Activated T-cell treated with anti-CD3 and anti-CD28 coated beads for 24 hours (primary cell): ENCODE results near the gene HTR3B.
"Not testable (repeated sequence)": the region's sequence is repeated elsewhere in the genome, so short reads cannot be mapped to it uniquely, and the experiment has no call there.

Experiments
- DNase-seq: peaks from one replicate; pipeline ENCODE4 v3.0.0-alpha.2; 2020; ENCODE audit warnings: low read depth

The HTR3B gene

DNA sequence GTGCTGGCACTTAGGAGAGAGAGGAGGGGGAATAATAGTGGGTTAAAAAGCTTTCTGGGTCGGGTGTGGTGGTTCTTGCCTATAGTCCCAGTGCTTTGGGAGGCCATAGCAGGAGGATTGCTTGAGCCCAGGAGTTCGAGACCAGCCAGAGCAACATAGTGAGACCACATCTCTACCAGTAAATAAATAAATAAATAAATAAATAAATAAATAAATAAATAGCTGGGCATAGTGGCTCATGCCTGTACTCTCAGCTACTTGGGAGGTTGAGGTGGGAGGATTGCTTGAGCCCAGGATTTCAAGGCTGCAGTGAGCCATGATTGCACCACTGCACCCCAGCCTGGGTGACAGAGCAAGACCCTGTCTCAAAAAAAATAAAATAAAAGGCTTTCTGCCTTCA, 41.6 kb downstream of the HTR3B start:
- not testable (repeated sequence) for DNase-seq

- DNase-seq = no peak
Measured at GRCh38 chr11:113947994-113948393, 43.4 kb downstream of the HTR3B start.

GRCh38 chr11:113949891-113950290, 45.3 kb downstream of the HTR3B start:
- no peak for DNase-seq

DNA sequence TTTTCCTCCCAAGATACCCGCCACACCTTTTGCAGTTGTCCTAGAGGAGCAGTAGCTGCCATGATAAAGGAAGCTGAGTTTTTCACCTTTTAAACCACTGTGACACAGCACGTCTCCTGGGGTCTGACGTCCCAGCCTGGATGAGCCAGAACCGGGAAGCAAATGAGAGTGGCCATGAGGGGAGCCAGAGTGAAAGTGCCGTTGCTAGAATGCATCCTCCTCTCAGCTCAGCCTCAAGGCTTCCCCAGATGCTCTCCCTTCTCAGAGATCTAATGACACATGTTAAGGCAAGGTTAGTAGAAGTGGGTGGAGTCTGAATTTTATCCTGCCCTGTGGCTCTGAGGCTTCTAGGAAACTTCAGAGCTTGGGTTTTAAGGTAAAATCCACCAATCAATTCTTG, 46.9 kb downstream of the HTR3B start:
- DNase-seq = no peak

DNA sequence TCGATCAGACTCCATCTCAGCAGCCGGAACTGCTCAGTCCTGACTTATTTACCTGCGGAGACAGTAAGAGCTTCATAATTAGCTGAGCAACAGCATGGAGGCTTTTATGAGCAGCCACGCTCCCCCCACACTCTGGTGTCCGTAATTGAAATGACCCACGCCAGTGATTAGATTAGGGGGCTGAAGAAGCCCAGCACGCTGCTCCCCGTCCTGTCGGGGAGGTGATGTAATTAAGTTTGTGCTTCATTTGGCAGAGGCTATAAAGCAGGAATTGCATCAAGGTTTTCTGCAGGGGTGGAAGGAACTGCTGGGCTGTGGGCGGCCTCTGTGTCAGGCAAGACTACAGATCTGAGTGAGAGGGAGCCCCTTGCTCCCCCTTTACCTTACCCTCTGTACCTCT, 47.5 kb downstream of the HTR3B start:
- no peak for DNase-seq

- DNase-seq = no peak
Measured at GRCh38 chr11:113952588-113952987, 48.0 kb downstream of the HTR3B start.

GRCh38 chr11:113954235-113954634, 49.6 kb downstream of the HTR3B start:
- DNase-seq = no peak

DNA sequence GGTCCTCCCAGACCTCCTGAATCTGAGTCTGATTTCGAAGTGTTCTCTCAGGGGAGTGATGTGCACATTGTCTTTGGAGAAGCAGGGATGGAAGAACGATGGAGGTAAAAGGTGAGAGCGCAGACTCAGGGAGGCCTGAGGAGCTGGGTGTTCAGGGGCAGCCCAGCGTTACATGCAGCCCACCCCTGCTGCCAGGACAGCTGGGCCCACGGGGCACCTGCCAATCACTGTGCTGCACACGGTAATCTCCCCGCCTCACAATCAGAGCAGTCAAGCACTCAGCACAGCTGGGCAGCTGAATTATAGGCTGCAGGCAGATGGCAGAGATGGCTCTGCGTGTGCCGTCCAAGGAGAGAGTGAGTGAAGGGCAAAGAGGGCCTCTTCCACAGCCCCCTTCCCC, 52.4 kb downstream of the HTR3B start:
- no peak for DNase-seq

DNA sequence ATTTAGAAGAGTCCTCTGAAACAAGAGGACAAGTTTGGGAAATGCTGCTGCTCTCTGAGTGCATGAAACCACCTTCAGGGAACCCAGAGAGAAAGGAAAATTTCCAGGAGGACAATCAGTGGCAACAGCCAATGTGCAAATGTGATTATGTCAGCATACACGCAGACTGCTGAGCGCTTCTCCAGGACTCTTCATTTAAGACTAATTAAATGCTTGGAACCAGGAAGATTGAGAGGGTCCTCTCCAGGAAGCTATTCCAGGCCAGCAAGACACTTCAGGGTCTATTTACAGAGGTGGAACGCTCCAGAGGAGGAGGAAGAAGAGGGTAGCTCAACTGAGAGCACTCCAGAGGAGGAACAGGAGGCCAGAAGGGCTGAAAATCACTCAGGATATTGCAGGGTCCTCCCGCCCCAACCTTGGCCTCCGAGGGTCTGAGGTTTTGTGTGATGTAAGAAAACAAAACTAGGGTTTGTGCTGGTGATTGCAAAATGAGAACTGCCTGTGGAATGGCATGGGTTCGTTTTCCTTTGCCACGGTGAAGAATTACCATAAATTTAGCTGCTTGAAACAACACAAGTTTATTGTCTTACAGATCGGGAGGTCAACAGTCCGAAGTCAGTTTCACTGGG, 56.2 kb downstream of the HTR3B start:
- no peak for DNase-seq

DNA sequence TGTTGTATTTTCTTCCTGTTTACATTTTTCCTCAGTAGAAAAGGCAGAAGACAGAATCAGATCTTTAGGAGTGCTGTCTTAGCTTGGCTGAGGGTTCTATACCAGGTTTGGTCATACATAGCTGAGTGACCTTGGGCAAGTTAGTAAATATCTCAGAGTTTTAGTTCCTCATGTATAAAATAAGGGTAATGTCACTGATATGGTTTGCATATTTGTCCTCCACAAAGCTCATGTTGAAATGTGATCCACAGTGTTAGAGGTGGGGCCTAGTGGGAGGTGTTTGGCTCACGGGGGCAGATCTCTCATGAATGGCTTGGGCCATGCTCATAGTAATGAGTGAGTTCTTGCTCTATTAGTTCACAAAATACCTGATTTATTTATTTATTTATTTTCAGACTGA, 62.8 kb downstream of the HTR3B start:
- DNase-seq = no peak

- DNase-seq = no peak
Measured at GRCh38 chr11:113971506-113972195, 67.1 kb downstream of the HTR3B start.

- no peak for DNase-seq
Measured at GRCh38 chr11:113974741-113975470, 70.3 kb downstream of the HTR3B start, which contains the start of gene HTR3A. Gene HTR3A (plus strand): TSS chr11:113975108. CDS start chr11:113975326, 218 bp downstream.

DNA sequence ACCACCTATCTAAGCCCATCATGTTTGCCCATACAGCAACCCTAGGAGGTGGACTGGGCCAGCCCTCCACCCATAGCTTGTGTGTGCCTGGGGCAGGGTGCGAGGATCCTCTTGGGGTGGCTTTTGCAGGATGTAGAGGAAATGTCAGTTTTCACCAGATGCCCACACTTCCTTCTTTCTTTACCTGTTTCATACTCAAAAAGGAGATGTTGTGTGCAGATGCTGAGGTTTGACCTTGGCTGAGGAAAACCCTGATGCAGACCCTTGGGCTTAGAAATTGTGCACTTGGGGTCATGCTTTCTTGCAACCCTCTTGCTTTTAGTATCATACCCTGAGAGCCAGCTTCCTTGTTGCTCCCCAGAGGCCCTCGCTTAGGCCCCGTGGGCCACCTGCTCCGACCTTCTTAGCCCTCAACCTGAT, 72.5 kb downstream of the HTR3B start:
- DNase-seq = no peak

DNA sequence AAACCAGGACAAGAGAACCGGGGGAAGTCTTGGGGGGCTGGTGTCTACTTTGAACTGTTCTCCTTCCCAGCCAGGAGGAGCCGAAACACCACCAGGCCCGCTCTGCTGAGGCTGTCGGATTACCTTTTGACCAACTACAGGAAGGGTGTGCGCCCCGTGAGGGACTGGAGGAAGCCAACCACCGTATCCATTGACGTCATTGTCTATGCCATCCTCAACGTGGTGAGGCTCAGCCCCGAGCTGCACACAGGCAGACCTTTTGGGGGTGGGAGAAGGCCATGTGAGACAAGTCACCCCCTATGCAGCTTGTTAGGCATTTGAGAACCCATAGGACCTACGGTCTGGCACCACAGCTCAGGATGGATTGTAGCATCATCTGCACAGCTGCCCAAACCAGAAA, 73.1 kb downstream of the HTR3B start:
- no peak for DNase-seq

DNA sequence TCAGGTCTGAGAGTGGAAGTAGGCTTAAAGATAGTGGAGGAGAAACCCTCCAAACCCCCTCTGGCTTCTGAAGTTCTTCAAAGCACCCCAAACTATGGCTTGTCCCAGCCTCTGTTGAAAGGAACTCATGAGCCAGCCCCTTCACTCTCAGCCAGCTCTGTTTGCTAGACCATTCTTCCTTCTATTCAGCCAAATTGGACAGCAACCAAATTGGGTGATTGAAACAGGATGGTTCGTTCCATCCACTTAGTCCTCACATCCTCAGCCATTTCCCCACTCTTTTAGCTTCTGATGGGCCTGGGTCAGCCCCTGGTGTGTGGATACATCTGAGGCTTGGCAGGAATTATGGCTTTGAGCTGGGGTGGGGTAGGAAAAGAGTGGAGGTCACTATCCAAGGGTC, 74.8 kb downstream of the HTR3B start:
- DNase-seq = no peak

GRCh38 chr11:113980785-113981184, 76.2 kb downstream of the HTR3B start:
- DNase-seq = no peak

DNA sequence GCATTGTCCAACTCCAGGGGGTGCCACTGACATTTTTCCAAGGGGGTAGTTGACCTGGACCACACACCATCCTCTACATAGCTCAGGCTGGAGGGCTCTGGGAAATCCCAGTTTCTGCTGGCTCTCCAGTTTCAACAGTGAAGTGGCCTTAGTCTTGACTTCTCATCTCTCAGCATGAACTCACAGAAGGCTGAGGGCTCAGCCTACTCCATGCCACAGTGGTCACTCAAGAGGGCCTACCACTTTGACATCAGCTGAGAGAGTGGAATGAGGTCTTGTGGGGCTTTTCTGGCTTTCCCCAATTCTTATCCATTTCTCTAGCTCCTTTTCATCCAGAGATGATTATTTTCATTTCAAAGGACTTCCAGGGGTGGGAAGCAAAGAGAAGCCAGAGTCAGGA, 77.7 kb downstream of the HTR3B start:
- no peak for DNase-seq

DNA sequence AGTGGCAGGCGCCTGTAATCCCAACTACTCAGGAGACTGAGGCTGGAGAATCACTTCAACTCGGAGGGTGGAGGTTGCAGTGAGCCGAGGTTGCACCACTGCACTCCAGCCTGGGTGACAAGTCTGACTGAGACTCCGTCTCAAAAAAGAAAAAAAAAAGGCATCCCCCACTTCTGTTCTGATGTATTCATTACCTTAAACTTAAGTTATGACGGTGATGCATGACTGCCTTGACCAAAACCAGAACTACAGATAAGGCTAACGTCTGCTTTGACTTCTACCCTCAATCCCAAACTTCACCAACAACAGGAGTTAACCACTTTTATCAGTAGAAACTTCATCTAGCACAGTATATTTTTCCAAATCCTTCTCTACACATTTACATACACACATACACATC, 80.2 kb downstream of the HTR3B start:
- no peak for DNase-seq

DNA sequence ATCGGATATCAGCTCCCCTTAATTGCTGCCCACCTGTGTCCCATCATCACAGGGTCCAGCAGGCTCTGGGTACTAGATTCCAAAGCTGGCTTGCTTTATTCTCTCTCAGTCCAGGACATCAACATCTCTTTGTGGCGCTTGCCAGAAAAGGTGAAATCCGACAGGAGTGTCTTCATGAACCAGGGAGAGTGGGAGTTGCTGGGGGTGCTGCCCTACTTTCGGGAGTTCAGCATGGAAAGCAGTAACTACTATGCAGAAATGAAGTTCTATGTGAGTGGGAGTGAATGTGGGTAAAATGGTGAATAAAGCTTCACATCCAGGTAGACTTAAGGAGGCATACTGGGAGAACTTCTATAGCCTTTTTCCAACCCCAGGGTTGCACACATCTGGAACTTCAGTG, 81.3 kb downstream of the HTR3B start:
- DNase-seq = no peak

GRCh38 chr11:113986351-113987140, 82.0 kb downstream of the HTR3B start:
- no peak for DNase-seq

DNA sequence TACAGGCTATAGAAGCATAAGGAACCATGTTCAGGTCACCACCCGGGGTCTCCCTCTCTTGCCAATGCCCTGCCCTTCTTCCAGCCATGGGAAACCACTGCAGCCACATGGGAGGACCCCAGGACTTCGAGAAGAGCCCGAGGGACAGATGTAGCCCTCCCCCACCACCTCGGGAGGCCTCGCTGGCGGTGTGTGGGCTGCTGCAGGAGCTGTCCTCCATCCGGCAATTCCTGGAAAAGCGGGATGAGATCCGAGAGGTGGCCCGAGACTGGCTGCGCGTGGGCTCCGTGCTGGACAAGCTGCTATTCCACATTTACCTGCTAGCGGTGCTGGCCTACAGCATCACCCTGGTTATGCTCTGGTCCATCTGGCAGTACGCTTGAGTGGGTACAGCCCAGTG, 84.8 kb downstream of the HTR3B start:
- DNase-seq = no peak

- no peak for DNase-seq
Measured at GRCh38 chr11:113989916-113990315, 85.3 kb downstream of the HTR3B start.
